PFSK-1 (cell line): ENCODE results near the gene APH1B.

ENCODE experiments used
- FOXP2 ChIP-seq: optimal IDR thresholded peaks from 2 replicates; pipeline ENCODE3; 2011; ENCODE audit warnings: borderline replicate concordance, control low read depth, inconsistent platforms; ENCODE audit not compliant: insufficient read depth; ENCODE audit errors: extremely low read length, extremely low read depth
- POLR2AphosphoS5 ChIP-seq: IDR thresholded peaks from 2 replicates; pipeline ENCODE4 v1.6.1; 2012; ENCODE audit warnings: low read depth, mild to moderate bottlenecking, control low read depth, low read length, moderate library complexity
- TAF1 ChIP-seq: IDR thresholded peaks from 2 replicates; pipeline ENCODE4 v1.6.1; 2012; ENCODE audit warnings: low read length, control low read depth, borderline replicate concordance; ENCODE audit not compliant: insufficient read depth
- TF ChIP-seq, protein P1 (sequence below), 2 experiments: IDR thresholded peaks; 2 replicates each; pipeline versions ENCODE4 v1.6.1 to v1.8.0; 2011 to 2012; ENCODE audit warnings: low read depth in 2 of 2, low read length in 2 of 2, control low read depth in 1 of 2, inconsistent platforms in 1 of 2, mild to moderate bottlenecking in 1 of 2, moderate library complexity in 1 of 2; ENCODE audit not compliant: insufficient read depth in 1 of 2

DNA sequence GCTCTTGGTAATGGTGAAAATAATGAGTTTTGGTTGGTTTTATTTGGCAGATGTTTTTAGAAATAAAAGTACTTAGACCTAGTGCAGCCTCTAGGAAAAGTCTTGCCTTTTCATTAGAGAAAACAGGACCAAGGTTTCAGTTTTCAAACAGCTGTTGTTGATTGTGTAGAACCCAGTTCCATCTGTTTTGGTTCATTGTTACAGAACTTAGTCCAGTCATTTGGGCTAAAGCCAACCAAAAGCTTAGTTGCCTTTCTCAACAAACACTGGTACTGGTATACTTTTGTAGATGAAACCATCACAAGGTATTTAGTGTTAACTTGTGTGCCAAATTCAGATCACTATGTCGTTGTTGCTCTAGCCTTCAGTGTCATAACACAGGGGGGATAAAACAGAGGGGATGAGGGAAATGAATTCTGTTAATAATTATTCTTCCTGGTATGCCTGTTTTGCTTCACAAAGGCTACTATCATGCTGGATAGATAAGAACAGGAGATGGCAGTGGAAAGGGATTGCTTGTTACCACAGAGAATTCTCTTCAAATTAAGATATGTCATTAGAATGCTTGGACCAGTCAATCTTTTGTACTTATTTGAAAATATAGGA is 12.6 kb upstream of the APH1B start:
- TF ChIP-seq FOXP2 (no peak), POLR2AphosphoS5 (no peak), TAF1 (no peak)
- TF ChIP-seq, protein P1, sequence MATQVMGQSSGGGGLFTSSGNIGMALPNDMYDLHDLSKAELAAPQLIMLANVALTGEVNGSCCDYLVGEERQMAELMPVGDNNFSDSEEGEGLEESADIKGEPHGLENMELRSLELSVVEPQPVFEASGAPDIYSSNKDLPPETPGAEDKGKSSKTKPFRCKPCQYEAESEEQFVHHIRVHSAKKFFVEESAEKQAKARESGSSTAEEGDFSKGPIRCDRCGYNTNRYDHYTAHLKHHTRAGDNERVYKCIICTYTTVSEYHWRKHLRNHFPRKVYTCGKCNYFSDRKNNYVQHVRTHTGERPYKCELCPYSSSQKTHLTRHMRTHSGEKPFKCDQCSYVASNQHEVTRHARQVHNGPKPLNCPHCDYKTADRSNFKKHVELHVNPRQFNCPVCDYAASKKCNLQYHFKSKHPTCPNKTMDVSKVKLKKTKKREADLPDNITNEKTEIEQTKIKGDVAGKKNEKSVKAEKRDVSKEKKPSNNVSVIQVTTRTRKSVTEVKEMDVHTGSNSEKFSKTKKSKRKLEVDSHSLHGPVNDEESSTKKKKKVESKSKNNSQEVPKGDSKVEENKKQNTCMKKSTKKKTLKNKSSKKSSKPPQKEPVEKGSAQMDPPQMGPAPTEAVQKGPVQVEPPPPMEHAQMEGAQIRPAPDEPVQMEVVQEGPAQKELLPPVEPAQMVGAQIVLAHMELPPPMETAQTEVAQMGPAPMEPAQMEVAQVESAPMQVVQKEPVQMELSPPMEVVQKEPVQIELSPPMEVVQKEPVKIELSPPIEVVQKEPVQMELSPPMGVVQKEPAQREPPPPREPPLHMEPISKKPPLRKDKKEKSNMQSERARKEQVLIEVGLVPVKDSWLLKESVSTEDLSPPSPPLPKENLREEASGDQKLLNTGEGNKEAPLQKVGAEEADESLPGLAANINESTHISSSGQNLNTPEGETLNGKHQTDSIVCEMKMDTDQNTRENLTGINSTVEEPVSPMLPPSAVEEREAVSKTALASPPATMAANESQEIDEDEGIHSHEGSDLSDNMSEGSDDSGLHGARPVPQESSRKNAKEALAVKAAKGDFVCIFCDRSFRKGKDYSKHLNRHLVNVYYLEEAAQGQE (IDR thresholded peaks at IDR 0.05; ENCODE audit: insufficient read depth in 1 of 2, low read depth in 2 of 2, low read length in 2 of 2): no peak
